Subcutaneous abdominal adipose tissue (tissue), 5 donors: ENCODE results near the gene HNF1B.

Source experiments
- H3K27ac ChIP-seq: one replicate; pipeline ENCODE4 v1.7.0; 2013; ENCODE audit warnings: low read depth, mild to moderate bottlenecking, inconsistent platforms, low read length, moderate library complexity
- H3K27me3 ChIP-seq, 5 donors: one replicate each; pipeline ENCODE4 v1.7.0; 2013; ENCODE audit warnings: low read length in 5 of 5, inconsistent platforms in 1 of 5; ENCODE audit not compliant: control insufficient read depth in 5 of 5, insufficient read depth in 4 of 5
- H3K36me3 ChIP-seq, 5 donors: one replicate each; pipeline ENCODE4 v1.7.0; 2013; ENCODE audit warnings: low read length in 5 of 5; ENCODE audit not compliant: control insufficient read depth in 5 of 5, insufficient read depth in 5 of 5
- H3K4me1 ChIP-seq, 5 donors: one replicate each; pipeline ENCODE4 v1.7.0; 2013; ENCODE audit warnings: low read length in 5 of 5, mild to moderate bottlenecking in 3 of 5, moderate library complexity in 1 of 5; ENCODE audit not compliant: control insufficient read depth in 5 of 5, insufficient read depth in 5 of 5
- H3K4me3 ChIP-seq, 5 donors: one replicate each; pipeline ENCODE4 v1.7.0; 2013; ENCODE audit warnings: low read length in 5 of 5, low read depth in 1 of 5
- H3K9ac ChIP-seq, 5 donors: one replicate each; pipeline ENCODE4 v1.7.0; 2013; ENCODE audit warnings: low read length in 5 of 5, mild to moderate bottlenecking in 4 of 5, moderate library complexity in 3 of 5
- H3K9me3 ChIP-seq, 5 donors: one replicate each; pipeline ENCODE4 v1.7.0; 2013; ENCODE audit warnings: low read length in 5 of 5; ENCODE audit not compliant: control insufficient read depth in 5 of 5
- donor health status: healthy.
- donor health status: healthy.
- donor health status: healthy.
- donor health status: healthy.
- donor health status: healthy.

Gene HNF1B

DNA sequence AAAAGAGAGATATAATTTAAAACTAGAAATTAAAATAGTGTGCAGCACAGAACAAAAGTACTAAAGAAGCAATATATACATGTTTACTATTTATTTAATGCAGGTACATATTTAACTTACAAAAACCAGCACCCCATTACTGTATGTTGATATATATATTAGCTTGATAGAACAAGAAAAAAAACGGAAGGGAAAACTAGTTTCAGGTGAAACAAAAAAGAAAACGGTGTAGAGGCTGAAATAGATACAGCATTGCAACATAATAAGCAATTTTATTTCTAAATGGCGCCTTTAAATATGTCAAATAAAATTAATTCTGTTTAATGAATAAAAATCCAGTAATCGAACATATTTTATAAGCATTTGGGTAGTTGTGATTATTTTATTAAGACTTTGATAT, 3.9 kb downstream of the HNF1B start:
- Histone ChIP-seq H3K9me3 (no peaks in the 10 kb centered on the region), H3K36me3 (no peaks in the 10 kb centered on the region), H3K27me3 (peaks cover 61 to 92% (median 82%) of the 10 kb centered on the region in 5 donors), H3K4me3 (no peak overlapping the region), H3K4me1 (peaks cover 0 to 38% (median 37%) of the 10 kb centered on the region in 5 donors), H3K9ac (no peak overlapping the region), H3K27ac (no peak overlapping the region)

DNA sequence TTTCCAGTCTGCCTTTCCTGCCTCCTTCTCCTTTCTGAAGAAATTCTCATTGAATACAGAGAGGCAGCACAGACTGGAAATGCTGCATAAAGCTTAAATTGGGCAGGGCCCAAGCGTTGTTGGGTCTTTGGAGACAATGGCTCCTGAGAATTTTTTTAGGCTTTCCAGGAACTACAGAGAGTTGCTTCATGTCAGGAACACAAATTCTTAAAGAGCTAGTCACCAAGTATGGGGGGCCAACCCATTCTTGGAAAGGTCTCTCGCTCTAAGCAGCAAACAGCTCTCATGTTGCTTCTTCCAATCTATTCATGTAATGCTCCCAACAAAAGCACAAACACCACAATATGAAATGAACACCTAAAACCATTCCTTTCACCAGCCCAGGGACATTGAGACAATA, 6.9 kb downstream of the HNF1B start:
- Histone ChIP-seq H3K4me3 (no peak overlapping the region), H3K9ac (no peak overlapping the region), H3K9me3 (no peaks in the 10 kb centered on the region), H3K4me1 (peaks cover 0 to 13% (median 13%) of the 10 kb centered on the region in 5 donors), H3K36me3 (no peaks in the 10 kb centered on the region), H3K27me3 (peaks cover 39 to 72% (median 54%) of the 10 kb centered on the region in 5 donors), H3K27ac (no peak overlapping the region)

DNA sequence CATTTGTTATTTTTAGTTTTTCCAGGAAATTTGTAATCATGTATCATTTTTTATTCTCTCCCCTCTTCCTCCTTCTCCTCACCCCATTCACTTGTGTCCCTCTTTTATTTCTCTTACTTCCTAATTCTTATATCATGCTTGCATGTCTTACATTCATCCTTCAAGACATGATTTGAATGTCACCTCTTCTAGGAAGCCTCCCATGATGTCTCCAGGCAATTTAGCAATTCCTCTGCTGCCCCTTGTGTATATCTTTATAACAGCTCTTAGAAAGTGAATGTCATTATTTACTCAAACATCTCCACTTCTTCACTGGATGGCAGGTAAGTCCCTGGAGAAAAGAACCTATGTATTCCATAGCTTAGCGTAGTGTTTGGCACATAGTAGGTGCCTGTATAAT, 7.8 kb downstream of the HNF1B start:
- Histone ChIP-seq H3K9ac (no peak overlapping the region), H3K9me3 (no peaks in the 10 kb centered on the region), H3K27ac (no peak overlapping the region), H3K27me3 (peaks cover 34 to 67% (median 47%) of the 10 kb centered on the region in 5 donors), H3K4me1 (peaks cover 0 to 6% (median 5%) of the 10 kb centered on the region in 5 donors), H3K36me3 (no peaks in the 10 kb centered on the region), H3K4me3 (no peak overlapping the region)

DNA sequence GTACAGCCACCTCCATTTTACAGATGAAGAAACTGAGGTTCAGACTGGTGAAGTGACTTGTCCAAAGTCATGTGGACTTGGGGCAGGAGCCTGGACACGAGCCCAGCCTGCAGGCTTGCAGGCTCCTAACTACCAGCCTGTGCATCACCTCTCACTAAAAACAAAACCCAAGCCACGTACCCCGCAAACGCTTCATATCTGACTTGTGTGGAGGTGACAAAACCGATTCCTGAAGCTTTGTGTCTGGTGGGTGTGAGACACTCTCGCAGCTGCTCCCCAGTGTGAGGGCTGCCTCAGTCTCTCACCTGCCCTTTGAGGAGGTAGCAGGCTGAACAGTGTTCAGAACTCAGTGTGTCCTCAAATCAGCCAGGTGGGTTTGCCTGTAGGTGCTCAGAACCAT, 8.4 kb downstream of the HNF1B start:
- Histone ChIP-seq H3K36me3 (no peaks in the 10 kb centered on the region), H3K4me1 (no peaks in the 10 kb centered on the region), H3K9me3 (no peaks in the 10 kb centered on the region), H3K9ac (no peak overlapping the region), H3K4me3 (no peak overlapping the region), H3K27ac (no peak overlapping the region), H3K27me3 (peaks cover 30 to 60% (median 40%) of the 10 kb centered on the region in 5 donors)

DNA sequence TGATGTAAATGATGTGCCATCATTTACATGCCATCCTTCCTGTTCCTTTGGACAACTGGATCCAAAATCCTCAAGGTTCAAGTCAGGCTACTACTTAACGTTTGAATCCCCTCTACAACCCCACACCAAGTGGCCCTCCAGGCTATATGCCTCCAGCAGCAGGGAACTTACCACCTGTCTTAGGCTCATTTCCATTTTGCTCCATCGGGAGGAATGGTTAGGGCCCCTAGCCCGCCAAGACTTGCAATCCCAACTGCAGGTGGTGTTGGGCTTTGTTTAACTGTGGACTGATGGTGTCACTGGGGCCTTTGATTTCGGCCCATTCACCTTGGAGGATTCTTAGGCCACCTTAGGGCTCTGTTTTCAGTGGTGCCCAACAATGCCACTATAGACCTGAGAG, 9.7 kb downstream of the HNF1B start:
- H3K9me3 ChIP-seq = no peaks in the 10 kb centered on the region
- H3K9ac ChIP-seq = no peak overlapping the region
- H3K27me3 ChIP-seq = peaks cover 22 to 47% (median 35%) of the 10 kb centered on the region in 5 donors
- H3K4me1 ChIP-seq = no peaks in the 10 kb centered on the region
- H3K27ac ChIP-seq = no peak overlapping the region
- no peaks in the 10 kb centered on the region for H3K36me3 ChIP-seq
- H3K4me3 ChIP-seq = no peak overlapping the region

DNA sequence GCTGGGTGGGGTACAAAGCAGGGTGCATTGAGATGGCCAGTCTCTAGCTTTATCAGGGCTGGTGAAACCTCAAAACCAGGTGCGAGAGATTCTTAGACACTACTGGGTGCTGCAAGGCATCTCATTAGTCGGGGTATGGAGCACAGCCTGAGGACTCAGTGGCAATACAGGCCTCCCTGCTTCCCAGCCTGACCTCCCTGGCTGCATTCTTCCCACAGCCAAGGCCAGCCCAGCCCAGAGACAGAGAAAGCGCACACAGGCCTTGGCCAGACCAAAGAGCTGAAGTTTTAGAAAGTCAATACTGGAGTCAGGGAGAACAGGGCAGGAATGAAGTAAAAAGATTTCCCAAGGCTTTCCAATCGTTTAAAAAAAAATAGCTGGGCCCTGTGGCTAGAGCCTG, 12.5 kb downstream of the HNF1B start:
- Histone ChIP-seq H3K9me3 (no peaks in the 10 kb centered on the region), H3K4me3 (no peak overlapping the region), H3K27ac (no peak overlapping the region), H3K36me3 (no peaks in the 10 kb centered on the region), H3K27me3 (peaks cover 12 to 30% (median 24%) of the 10 kb centered on the region in 5 donors), H3K9ac (no peak overlapping the region), H3K4me1 (no peaks in the 10 kb centered on the region)

DNA sequence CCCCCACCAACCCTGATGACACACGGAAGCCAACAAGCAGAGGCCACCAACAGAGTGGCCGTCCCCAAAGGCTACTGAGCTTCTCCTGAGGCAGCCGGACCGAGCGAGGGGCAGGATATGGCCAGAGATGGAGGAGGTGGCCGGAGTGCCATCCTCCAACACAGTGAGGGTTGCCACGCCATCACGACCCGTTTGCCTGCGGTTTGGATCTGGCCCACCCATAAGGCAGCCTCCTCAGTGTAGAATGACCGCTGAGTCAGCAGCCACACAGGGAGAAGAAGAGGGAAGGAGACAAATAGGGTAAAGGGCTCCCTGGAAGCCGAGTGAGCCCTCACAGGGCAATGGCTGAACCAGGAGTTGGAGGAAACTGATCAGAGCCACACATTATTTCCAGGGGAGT, 13.8 kb downstream of the HNF1B start:
- Histone ChIP-seq H3K36me3 (no peaks in the 10 kb centered on the region), H3K4me1 (no peaks in the 10 kb centered on the region), H3K27ac (no peak overlapping the region), H3K9ac (no peak overlapping the region), H3K9me3 (no peaks in the 10 kb centered on the region), H3K4me3 (no peak overlapping the region), H3K27me3 (peaks cover 5 to 19% (median 12%) of the 10 kb centered on the region in 5 donors)

DNA sequence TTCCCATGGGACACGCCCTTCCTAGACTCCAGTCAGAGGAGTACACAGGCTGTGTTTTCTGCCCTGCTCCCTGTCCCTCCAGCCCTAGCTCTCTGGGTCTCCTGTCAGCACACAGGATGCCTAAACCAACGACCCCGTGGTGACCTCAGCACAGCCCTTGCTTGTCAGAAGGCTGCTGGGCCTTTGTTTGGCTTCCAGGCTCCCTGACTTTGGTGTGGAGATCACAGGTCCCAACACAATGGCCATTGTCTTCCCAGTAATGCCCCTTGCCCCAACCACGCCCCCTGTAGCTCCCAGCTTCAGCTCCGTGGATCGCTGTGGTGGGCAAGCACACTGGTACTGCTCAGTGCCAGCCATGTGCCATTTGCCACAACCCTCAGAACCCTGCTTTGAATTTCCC, 15.0 kb downstream of the HNF1B start:
- Histone ChIP-seq H3K9ac (no peak overlapping the region), H3K9me3 (no peaks in the 10 kb centered on the region), H3K27me3 (peaks cover 3 to 11% (median 6%) of the 10 kb centered on the region in 5 donors), H3K36me3 (no peaks in the 10 kb centered on the region), H3K4me1 (no peaks in the 10 kb centered on the region), H3K27ac (no peak overlapping the region), H3K4me3 (no peak overlapping the region)

DNA sequence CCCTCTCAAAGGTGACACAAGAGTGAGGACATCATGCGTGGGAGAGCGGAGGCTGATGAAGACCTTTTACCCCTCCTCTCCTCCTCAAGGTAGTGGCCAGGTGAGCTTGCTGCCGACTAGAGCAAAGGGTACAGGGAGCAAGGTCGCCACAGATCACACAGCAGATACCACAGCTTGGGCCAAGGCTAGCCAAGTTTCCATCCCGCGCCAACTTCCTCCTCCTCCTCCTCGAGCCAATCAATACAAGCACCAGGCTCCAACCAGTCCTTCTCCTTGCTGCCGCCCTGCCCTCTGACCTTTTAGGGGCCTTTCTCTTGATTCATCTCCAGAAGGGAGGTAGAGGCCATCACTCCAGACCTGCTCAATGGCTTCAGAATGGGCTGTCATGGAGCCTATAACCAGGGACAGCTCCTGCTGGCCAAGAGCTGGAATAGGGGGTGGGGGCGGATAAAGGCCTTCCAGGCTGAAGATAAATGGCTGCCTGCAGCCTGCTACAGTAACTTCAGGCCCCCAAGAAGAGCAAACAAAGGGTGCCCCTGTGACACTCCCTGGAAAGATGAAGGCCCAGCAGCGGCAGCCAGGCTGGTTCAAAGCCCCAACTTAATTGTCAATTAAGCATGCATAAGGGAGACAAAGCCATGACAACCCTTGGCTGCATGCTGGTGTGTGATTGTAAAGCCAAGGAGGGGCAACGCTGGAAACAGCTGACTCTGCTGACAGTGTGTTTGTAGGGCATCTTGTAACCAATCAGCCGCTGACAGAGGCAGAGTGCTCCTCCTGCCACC, 17.8 kb downstream of the HNF1B start:
- H3K9ac ChIP-seq = no peak overlapping the region
- H3K27ac ChIP-seq = no peak overlapping the region
- no peaks in the 10 kb centered on the region for H3K9me3 ChIP-seq
- H3K36me3 ChIP-seq = no peaks in the 10 kb centered on the region
- H3K4me1 ChIP-seq = no peaks in the 10 kb centered on the region
- H3K27me3 ChIP-seq = peaks cover 3 to 14% (median 9%) of the 10 kb centered on the region in 5 donors
- H3K4me3 ChIP-seq = no peak overlapping the region

DNA sequence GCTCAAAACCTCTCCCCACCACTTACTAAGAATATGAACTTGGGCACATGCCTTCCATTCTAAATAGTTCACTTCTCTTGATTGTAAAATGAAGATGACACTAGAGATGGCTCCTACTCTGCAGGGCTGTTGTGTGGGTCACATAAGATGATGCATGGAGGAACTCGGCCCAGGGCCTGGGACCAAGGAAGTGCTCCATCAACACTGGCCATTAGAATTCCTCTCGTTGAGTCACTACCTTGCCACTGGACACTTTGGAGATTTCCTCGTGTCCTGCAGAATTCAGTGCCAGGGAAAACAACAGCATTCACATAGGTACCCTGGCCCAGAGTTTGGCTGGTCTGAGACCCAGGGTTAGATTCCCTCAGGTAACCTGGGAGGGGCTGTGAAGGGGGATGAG, 18.6 kb downstream of the HNF1B start:
- Histone ChIP-seq H3K9ac (no peak overlapping the region), H3K4me1 (no peaks in the 10 kb centered on the region), H3K4me3 (no peak overlapping the region), H3K27me3 (peaks cover 3 to 14% (median 9%) of the 10 kb centered on the region in 5 donors), H3K27ac (no peak overlapping the region), H3K36me3 (no peaks in the 10 kb centered on the region), H3K9me3 (no peaks in the 10 kb centered on the region)
